Neural progenitor cell (in vitro differentiated cells): ENCODE measurements around the gene PPARA. TPM values are rescaled to one million over a fixed set of nuclear protein-coding genes. Genes with fewer than 3 reads are reported as not detected.

Experiments
- DNase-seq: peaks from one replicate; pipeline ENCODE4 v3.0.0-alpha.2; 2016; ENCODE audit warnings: low spot score
- H2AFZ ChIP-seq: fragments of 200-600 bp; sonication (generic); replicated peaks from 2 replicates; pipeline ENCODE4 v1.6.1; 2016; ENCODE audit warnings: antibody characterized with exemption
- H3F3A ChIP-seq: fragments of 200-600 bp; sonication (generic); 2 replicates; pipeline ENCODE4 v1.6.1; 2016; ENCODE audit warnings: antibody characterized with exemption, low read depth
- H3K27ac ChIP-seq: fragments of 200-600 bp; sonication (generic); 2 replicates; pipeline ENCODE4 v1.5.1; 2016; ENCODE audit warnings: mild to moderate bottlenecking
- H3K27me3 ChIP-seq: fragments of 200-600 bp; sonication (generic); 2 replicates; pipeline ENCODE4 v1.6.1; 2016; ENCODE audit warnings: mild to moderate bottlenecking, moderate library complexity
- H3K36me3 ChIP-seq: fragments of 200-600 bp; sonication (generic); 2 replicates; pipeline ENCODE4 v1.5.1; 2016
- H3K4me1 ChIP-seq: fragments of 200-600 bp; sonication (generic); 2 replicates; pipeline ENCODE4 v1.6.1; 2016; ENCODE audit warnings: mixed run types
- H3K4me2 ChIP-seq: fragments of 200-600 bp; sonication (generic); 2 replicates; pipeline ENCODE4 v1.6.1; 2016
- H3K4me3 ChIP-seq: fragments of 200-600 bp; sonication (generic); 2 replicates; pipeline ENCODE4 v1.5.1; 2016
- H3K79me2 ChIP-seq: fragments of 200-600 bp; sonication (generic); 2 replicates; pipeline ENCODE4 v1.6.1; 2016; ENCODE audit warnings: low read depth
- H3K9ac ChIP-seq: fragments of 200-600 bp; sonication (generic); 2 replicates; pipeline ENCODE4 v1.6.1; 2016
- H3K9me3 ChIP-seq: fragments of 200-600 bp; sonication (generic); 2 replicates; pipeline ENCODE4 v1.5.1; 2016; ENCODE audit warnings: low read depth
- H4K20me1 ChIP-seq: fragments of 200-600 bp; sonication (generic); 2 replicates; pipeline ENCODE4 v1.6.1; 2016; ENCODE audit warnings: low read depth
- H3K27ac Mint-ChIP-seq: 3 replicates; pipeline ENCODE4 v1.8.0; 2021; ENCODE audit warnings: mixed read lengths
- H3K27me3 Mint-ChIP-seq: 2 replicates; pipeline ENCODE4 v1.8.0; 2022; ENCODE audit warnings: low read depth, mild to moderate bottlenecking, inconsistent platforms, moderate library complexity, mixed read lengths; ENCODE audit not compliant: insufficient read depth
- H3K36me3 Mint-ChIP-seq: 3 replicates; pipeline ENCODE4 v1.8.0; 2021; ENCODE audit warnings: mixed read lengths
- H3K4me1 Mint-ChIP-seq: 3 replicates; pipeline ENCODE4 v1.8.0; 2021; ENCODE audit warnings: mixed read lengths
- H3K4me3 Mint-ChIP-seq: 3 replicates; pipeline ENCODE4 v1.8.0; 2021; ENCODE audit warnings: mild to moderate bottlenecking, moderate library complexity, mixed read lengths
- H3K9me3 Mint-ChIP-seq: 3 replicates; pipeline ENCODE4 v1.8.0; 2020; ENCODE audit warnings: mixed read lengths
- CTCF ChIP-seq: fragments of 200-600 bp; sonication (generic); IDR thresholded peaks from 2 replicates; pipeline ENCODE4 v1.5.1; 2017; ENCODE audit warnings: antibody characterized with exemption, mild to moderate bottlenecking
- EZH2 ChIP-seq: fragments of 200-600 bp; sonication (generic); IDR thresholded peaks from 2 replicates; pipeline ENCODE4 v1.6.1; 2017; ENCODE audit warnings: antibody characterized with exemption, mild to moderate bottlenecking, moderate library complexity
- EZH2phosphoT487 ChIP-seq: fragments of 200-600 bp; sonication (generic); IDR thresholded peaks from 2 replicates; pipeline ENCODE4 v1.6.1; 2017; ENCODE audit warnings: antibody characterized with exemption
- total RNA-seq: library from RNA; depleted of rRNA; stranded (reverse); fragments of >200 nt; gene quantifications from 2 replicates; pipeline ENCODE4 v1.2.3, GENCODE V29; 2015; ENCODE audit warnings: low replicate concordance

The PPARA gene
- total RNA-seq, 1 donor from 2014 or later: 5.2 TPM

- H3K36me3 Mint-ChIP-seq: peaks cover 10% of the 10 kb centered on the region
- no peaks in the 10 kb centered on the region for H3K27me3 Mint-ChIP-seq
- H3K9me3 Mint-ChIP-seq: peaks cover 9% of the 10 kb centered on the region
- H3K4me3 ChIP-seq: no peak overlapping the region
- H3K4me3 Mint-ChIP-seq: no peak overlapping the region
- no peak overlapping the region for H3K27ac Mint-ChIP-seq
- no peaks in the 10 kb centered on the region for H3K79me2 ChIP-seq
- H2AFZ ChIP-seq: no peak overlapping the region
- H3K27ac ChIP-seq: no peak overlapping the region
- TF ChIP-seq EZH2: no peak
- no peak for TF ChIP-seq EZH2phosphoT487
- TF ChIP-seq CTCF: no peak
- DNase-seq: no peak
- no peaks in the 10 kb centered on the region for H3K4me1 Mint-ChIP-seq
- no peaks in the 10 kb centered on the region for H3K27me3 ChIP-seq
- no peak overlapping the region for H3K9ac ChIP-seq
- H3F3A ChIP-seq: no peaks in the 10 kb centered on the region
- H4K20me1 ChIP-seq: no peaks in the 10 kb centered on the region
- no peaks in the 10 kb centered on the region for H3K9me3 ChIP-seq
- no peaks in the 10 kb centered on the region for H3K4me1 ChIP-seq
- H3K4me2 ChIP-seq: no peak overlapping the region
- H3K36me3 ChIP-seq: no peaks in the 10 kb centered on the region
Measured at GRCh38 chr22:46180370-46181137, 30.2 kb downstream of the PPARA start.

- no peaks in the 10 kb centered on the region for H3K27me3 ChIP-seq
- no peak for DNase-seq
- no peak for TF ChIP-seq EZH2phosphoT487
- no peak overlapping the region for H2AFZ ChIP-seq
- no peak overlapping the region for H3K27ac Mint-ChIP-seq
- peaks cover 3% of the 10 kb centered on the region for H3K27me3 Mint-ChIP-seq
- H4K20me1 ChIP-seq: no peaks in the 10 kb centered on the region
- H3K9me3 Mint-ChIP-seq: peaks cover 9% of the 10 kb centered on the region
- no peak overlapping the region for H3K4me2 ChIP-seq
- H3K4me3 ChIP-seq: no peak overlapping the region
- no peaks in the 10 kb centered on the region for H3K4me1 Mint-ChIP-seq
- no peak overlapping the region for H3K4me3 Mint-ChIP-seq
- no peaks in the 10 kb centered on the region for H3K36me3 ChIP-seq
- H3F3A ChIP-seq: no peaks in the 10 kb centered on the region
- H3K9ac ChIP-seq: no peak overlapping the region
- no peaks in the 10 kb centered on the region for H3K79me2 ChIP-seq
- H3K9me3 ChIP-seq: no peaks in the 10 kb centered on the region
- H3K36me3 Mint-ChIP-seq: peaks cover 7% of the 10 kb centered on the region
- H3K27ac ChIP-seq: no peak overlapping the region
- H3K4me1 ChIP-seq: no peaks in the 10 kb centered on the region
Measured at GRCh38 chr22:46183733-46184132, 33.4 kb downstream of the PPARA start.

GRCh38 chr22:46185283-46185682 is 35.0 kb downstream of the PPARA start:
- H3K36me3 Mint-ChIP-seq: peaks cover 7% of the 10 kb centered on the region
- no peaks in the 10 kb centered on the region for H3K79me2 ChIP-seq
- H3K27me3 ChIP-seq: no peaks in the 10 kb centered on the region
- no peak overlapping the region for H3K9ac ChIP-seq
- H4K20me1 ChIP-seq: no peaks in the 10 kb centered on the region
- peaks cover 3% of the 10 kb centered on the region for H3K27me3 Mint-ChIP-seq
- no peaks in the 10 kb centered on the region for H3K36me3 ChIP-seq
- H3K4me1 ChIP-seq: no peaks in the 10 kb centered on the region
- H3K27ac Mint-ChIP-seq: no peak overlapping the region
- TF ChIP-seq EZH2phosphoT487 (no peak), CTCF (no peak), EZH2 (no peak)
- H3K4me2 ChIP-seq: no peak overlapping the region
- H3F3A ChIP-seq: no peaks in the 10 kb centered on the region
- H3K4me3 ChIP-seq: no peak overlapping the region
- DNase-seq: no peak
- peaks cover 8% of the 10 kb centered on the region for H3K9me3 Mint-ChIP-seq
- no peak overlapping the region for H2AFZ ChIP-seq
- no peak overlapping the region for H3K4me3 Mint-ChIP-seq
- no peak overlapping the region for H3K27ac ChIP-seq
- no peaks in the 10 kb centered on the region for H3K4me1 Mint-ChIP-seq
- no peaks in the 10 kb centered on the region for H3K9me3 ChIP-seq

GRCh38 chr22:46187862-46188261 is 37.5 kb downstream of the PPARA start:
- H3K9ac ChIP-seq: no peak overlapping the region
- no peak overlapping the region for H3K27ac ChIP-seq
- no peaks in the 10 kb centered on the region for H3K9me3 ChIP-seq
- H3K4me3 Mint-ChIP-seq: no peak overlapping the region
- peaks cover 3% of the 10 kb centered on the region for H3K27me3 Mint-ChIP-seq
- H3K4me2 ChIP-seq: no peak overlapping the region
- peaks cover 5% of the 10 kb centered on the region for H3K36me3 Mint-ChIP-seq
- no peaks in the 10 kb centered on the region for H3K79me2 ChIP-seq
- no peaks in the 10 kb centered on the region for H3K27me3 ChIP-seq
- H3F3A ChIP-seq: no peaks in the 10 kb centered on the region
- H3K4me3 ChIP-seq: no peak overlapping the region
- no peak for DNase-seq
- TF ChIP-seq CTCF: no peak
- TF ChIP-seq EZH2phosphoT487: no peak
- TF ChIP-seq EZH2: no peak
- no peaks in the 10 kb centered on the region for H4K20me1 ChIP-seq
- no peaks in the 10 kb centered on the region for H3K4me1 ChIP-seq
- H3K9me3 Mint-ChIP-seq: no peaks in the 10 kb centered on the region
- no peaks in the 10 kb centered on the region for H3K36me3 ChIP-seq
- H2AFZ ChIP-seq: no peak overlapping the region
- H3K4me1 Mint-ChIP-seq: no peaks in the 10 kb centered on the region
- H3K27ac Mint-ChIP-seq: no peak overlapping the region
